GM23248 (cell line): ENCODE data around the gene LRRC72. TPM values are rescaled to one million over a fixed set of nuclear protein-coding genes. Genes with fewer than 3 reads are reported as not detected.

Source experiments
- DNase-seq: peaks from one replicate; pipeline ENCODE4 v3.0.0-alpha.2; 2015
- H2AFZ ChIP-seq: fragments of 200-600 bp; sonication (generic); 2 replicates; pipeline ENCODE4 v1.6.1; 2016; ENCODE audit warnings: antibody characterized with exemption
- H3F3A ChIP-seq: fragments of 200-600 bp; sonication (generic); 2 replicates; pipeline ENCODE4 v1.6.1; 2016; ENCODE audit warnings: mild to moderate bottlenecking, antibody characterized with exemption, mixed run types; ENCODE audit not compliant: insufficient read depth
- H3K27ac ChIP-seq: fragments of 200-600 bp; sonication (generic); 2 replicates; pipeline ENCODE4 v1.5.1; 2016; ENCODE audit warnings: mild to moderate bottlenecking
- H3K27me3 ChIP-seq: fragments of 200-600 bp; sonication (generic); replicated peaks from 2 replicates; pipeline ENCODE4 v1.6.1; 2016; ENCODE audit warnings: mild to moderate bottlenecking; ENCODE audit not compliant: insufficient read depth
- H3K36me3 ChIP-seq: fragments of 200-600 bp; sonication (generic); 2 replicates; pipeline ENCODE4 v1.6.1; 2016; ENCODE audit warnings: low read depth, mild to moderate bottlenecking
- H3K4me1 ChIP-seq: fragments of 200-600 bp; sonication (generic); 2 replicates; pipeline ENCODE4 v1.6.1; 2016; ENCODE audit warnings: mild to moderate bottlenecking; ENCODE audit not compliant: insufficient read depth
- H3K4me2 ChIP-seq: fragments of 200-600 bp; sonication (generic); one replicate; pipeline ENCODE4 v1.6.1; 2016; ENCODE audit warnings: mild to moderate bottlenecking; ENCODE audit not compliant: unreplicated experiment
- H3K4me3 ChIP-seq: fragments of 200-600 bp; sonication (generic); 2 replicates; pipeline ENCODE4 v1.5.1; 2016; ENCODE audit warnings: mild to moderate bottlenecking
- H3K79me2 ChIP-seq: fragments of 200-600 bp; sonication (generic); 2 replicates; pipeline ENCODE4 v1.6.1; 2016; ENCODE audit warnings: mild to moderate bottlenecking; ENCODE audit not compliant: insufficient read depth
- H3K9ac ChIP-seq: fragments of 200-600 bp; sonication (generic); 2 replicates; pipeline ENCODE4 v1.6.1; 2016; ENCODE audit warnings: mild to moderate bottlenecking
- H3K9me2 ChIP-seq: fragments of 200-600 bp; sonication (generic); 2 replicates; pipeline ENCODE4 v1.6.1; 2016; ENCODE audit warnings: mixed run types, mild to moderate bottlenecking, moderate library complexity; ENCODE audit not compliant: insufficient read depth
- H3K9me3 ChIP-seq: fragments of 200-600 bp; sonication (generic); one replicate; pipeline ENCODE4 v1.6.1; 2017; ENCODE audit warnings: low read depth
- H4K20me1 ChIP-seq: fragments of 200-600 bp; sonication (generic); 2 replicates; pipeline ENCODE4 v1.6.0; 2016; ENCODE audit not compliant: insufficient read depth
- EZH2 ChIP-seq: fragments of 200-600 bp; sonication (generic); IDR thresholded peaks from 2 replicates; pipeline ENCODE4 v1.6.1; 2018; ENCODE audit warnings: antibody characterized with exemption, mild to moderate bottlenecking; ENCODE audit not compliant: insufficient read depth, poor library complexity, severe bottlenecking
- EZH2phosphoT487 ChIP-seq: fragments of 200-600 bp; sonication (generic); IDR thresholded peaks from 2 replicates; pipeline ENCODE4 v1.6.1; 2018; ENCODE audit warnings: antibody characterized with exemption, moderate library complexity, mild to moderate bottlenecking, low read depth; ENCODE audit not compliant: insufficient read depth
- WGBS, 2 experiments: methylation state at CpG; one replicate each; pipeline ENCODE4 v1.1.6; 2015 to 2017; ENCODE audit warnings: low lambda C conversion rate in 2 of 2, low coverage in 1 of 2; ENCODE audit errors: missing lambda C conversion rate in 2 of 2; 5-methylcytosine and 5-hydroxymethylcytosine counted together
- in situ Hi-C: fragments of 300-500 bp; cut with MboI; formaldehyde crosslinking; loops from 2 replicates; pipeline ENCODE4 v1.15.0; 2020
- polyA plus RNA-seq: library from polyadenylated mRNA; unstranded; fragments of >200 nt; fragmentation: Nextera tagmentation; extraction: Ambion mirVana; gene quantifications from 2 replicates; pipeline ENCODE4 v1.2.1, GENCODE V29; 2016
- total RNA-seq: library from RNA; depleted of rRNA; stranded (reverse); fragments of >200 nt; shearing (Covaris generic); gene quantifications from 2 replicates; pipeline ENCODE4 v1.2.3, GENCODE V29; 2014

Gene LRRC72
- total and polyA plus RNA-seq, 2 experiments from 2014 or later = not detected

- no peak for DNase-seq
- no peak overlapping the region for H3K27ac ChIP-seq
- no peaks in the 10 kb centered on the region for H4K20me1 ChIP-seq
- H3K27me3 ChIP-seq = no peaks in the 10 kb centered on the region
- TF ChIP-seq EZH2phosphoT487 (no peak), EZH2 (no peak)
- H3K4me1 ChIP-seq = no peaks in the 10 kb centered on the region
- no peak overlapping the region for H3K4me2 ChIP-seq
- H3K9ac ChIP-seq = no peak overlapping the region
- H3F3A ChIP-seq = no peaks in the 10 kb centered on the region
- no peaks in the 10 kb centered on the region for H3K36me3 ChIP-seq
- H3K9me2 ChIP-seq = no peaks in the 10 kb centered on the region
- no peaks in the 10 kb centered on the region for H3K9me3 ChIP-seq
- H2AFZ ChIP-seq = no peak overlapping the region
- no peak overlapping the region for H3K4me3 ChIP-seq
- 26 to 37% methylated on average over 2 of the region's 2 CpGs for WGBS, 2 experiments
- in situ Hi-C loops = no loop called here
- no peaks in the 10 kb centered on the region for H3K79me2 ChIP-seq
Measured at GRCh38 chr7:16543456-16543855, 16.8 kb downstream of the LRRC72 start.

- Histone ChIP-seq H3K9ac (no peak overlapping the region), H3K4me1 (no peaks in the 10 kb centered on the region)
- DNase-seq = no peak
Measured at GRCh38 chr7:16546921-16547505, 20.4 kb downstream of the LRRC72 start.

GRCh38 chr7:16548428-16548827 lies 21.8 kb downstream of the LRRC72 start:
- Histone ChIP-seq H3K9me3 (no peaks in the 10 kb centered on the region), H3K9me2 (no peaks in the 10 kb centered on the region), H2AFZ (no peak overlapping the region), H3K4me1 (no peaks in the 10 kb centered on the region), H3K36me3 (no peaks in the 10 kb centered on the region), H3K79me2 (no peaks in the 10 kb centered on the region), H3K4me2 (no peak overlapping the region), H4K20me1 (no peaks in the 10 kb centered on the region), H3K27ac (no peak overlapping the region), H3K27me3 (no peaks in the 10 kb centered on the region), H3K9ac (no peak overlapping the region), H3F3A (no peaks in the 10 kb centered on the region), H3K4me3 (no peak overlapping the region)
- WGBS, 2 experiments = 37 to 47% methylated on average over 2 of the region's 2 CpGs
- in situ Hi-C loops = no loop called here
- TF ChIP-seq EZH2 (no peak), EZH2phosphoT487 (no peak)
- no peak for DNase-seq

More at GRCh38 chr7:16546921-16547505, 20.4 kb downstream of the LRRC72 start:
- Histone ChIP-seq H2AFZ (no peak overlapping the region), H3K4me2 (no peak overlapping the region), H4K20me1 (no peaks in the 10 kb centered on the region), H3F3A (no peaks in the 10 kb centered on the region), H3K9me2 (no peaks in the 10 kb centered on the region), H3K27ac (no peak overlapping the region), H3K4me3 (no peak overlapping the region), H3K36me3 (no peaks in the 10 kb centered on the region), H3K27me3 (no peaks in the 10 kb centered on the region), H3K9me3 (no peaks in the 10 kb centered on the region), H3K79me2 (no peaks in the 10 kb centered on the region)
- in situ Hi-C loops = no loop called here
- TF ChIP-seq EZH2phosphoT487 (no peak), EZH2 (no peak)
- WGBS, 2 experiments = 56 to 61% methylated on average over 7 of the region's 7 CpGs

- Histone ChIP-seq H3K9ac (no peak overlapping the region), H3K79me2 (no peaks in the 10 kb centered on the region), H3K9me3 (no peaks in the 10 kb centered on the region), H2AFZ (no peak overlapping the region), H4K20me1 (no peaks in the 10 kb centered on the region), H3K27ac (no peak overlapping the region), H3K4me1 (no peaks in the 10 kb centered on the region), H3K9me2 (no peaks in the 10 kb centered on the region), H3K27me3 (no peaks in the 10 kb centered on the region), H3K36me3 (no peaks in the 10 kb centered on the region), H3F3A (no peaks in the 10 kb centered on the region), H3K4me3 (no peak overlapping the region), H3K4me2 (no peak overlapping the region)
- TF ChIP-seq EZH2phosphoT487 (no peak), EZH2 (no peak)
- no peak for DNase-seq
- 83 to 89% methylated on average over 1 of the region's 1 CpG for WGBS, 2 experiments
- in situ Hi-C loops = loop anchor here (10.0 to 25.0 kb wide), 2 partner anchors 466 to 1238 kb away; no protein-coding TSS in a partner anchor
Measured at GRCh38 chr7:16550671-16551070, 24.0 kb downstream of the LRRC72 start.
